Measurements from ENCODE around the gene PCSK5.
"Not testable (repeated sequence)": the region's sequence is repeated elsewhere in the genome, so short reads cannot be mapped to it uniquely, and the experiment has no call there.

Gene PCSK5

GRCh38 chr9:75891277-75891741 is 836 bp downstream of the PCSK5 start:
- peak in 1 of 2 experiments; percentile 11 for DNase-seq

- no peak for DNase-seq
Observed at GRCh38 chr9:75891771-75892215, 1.3 kb downstream of the PCSK5 start.

GRCh38 chr9:75892216-75892911 is 1.9 kb downstream of the PCSK5 start:
- no peak for DNase-seq

- no peak for DNase-seq
Observed at GRCh38 chr9:75893106-75893505, 2.6 kb downstream of the PCSK5 start.

- no peak for DNase-seq
Observed at GRCh38 chr9:75894566-75894965, 4.1 kb downstream of the PCSK5 start.

- DNase-seq, result no peak
Observed at GRCh38 chr9:75895112-75895511, 4.6 kb downstream of the PCSK5 start.

GRCh38 chr9:75896193-75896592 is 5.7 kb downstream of the PCSK5 start:
- DNase-seq, result no peak

GRCh38 chr9:75900893-75901524 is 10.5 kb downstream of the PCSK5 start:
- DNase-seq, result not testable (repeated sequence)

GRCh38 chr9:75903785-75904360 is 13.4 kb downstream of the PCSK5 start:
- no peak for DNase-seq

GRCh38 chr9:75904364-75904763 is 13.9 kb downstream of the PCSK5 start:
- DNase-seq, result no peak

- no peak for DNase-seq
Observed at GRCh38 chr9:75906531-75906930, 16.1 kb downstream of the PCSK5 start.

- no peak for DNase-seq
Observed at GRCh38 chr9:75907329-75907728, 16.9 kb downstream of the PCSK5 start.

GRCh38 chr9:75907923-75908322 is 17.4 kb downstream of the PCSK5 start:
- no peak for DNase-seq

GRCh38 chr9:75909776-75910175 is 19.3 kb downstream of the PCSK5 start:
- DNase-seq, result no peak

GRCh38 chr9:75910731-75911130 is 20.3 kb downstream of the PCSK5 start:
- no peak for DNase-seq

GRCh38 chr9:75911390-75911789 is 20.9 kb downstream of the PCSK5 start:
- no peak for DNase-seq

GRCh38 chr9:75912951-75913350 is 22.5 kb downstream of the PCSK5 start:
- no peak for DNase-seq

- DNase-seq, result no peak
Observed at GRCh38 chr9:75914002-75914401, 23.5 kb downstream of the PCSK5 start.

GRCh38 chr9:75914883-75915452 is 24.5 kb downstream of the PCSK5 start:
- no peak for DNase-seq

- no peak for DNase-seq
Observed at GRCh38 chr9:75918154-75918553, 27.7 kb downstream of the PCSK5 start.

GRCh38 chr9:75918909-75919308 is 28.4 kb downstream of the PCSK5 start:
- no peak for DNase-seq

- no peak for DNase-seq
Observed at GRCh38 chr9:75921391-75922127, 31.1 kb downstream of the PCSK5 start.

- DNase-seq, result no peak
Observed at GRCh38 chr9:75926385-75926784, 35.9 kb downstream of the PCSK5 start.
